HCT116 (cell line): Measurements from ENCODE around the gene RHOH. TPM values are rescaled to one million over a fixed set of nuclear protein-coding genes. Genes with fewer than 3 reads are reported as not detected.

Experiments used
- ATAC-seq: fragments of 200-7000 bp; cut with Tn5 transposase; 2 replicates; pipeline ENCODE4 v1.9.1; 2020; ENCODE audit warnings: mild to moderate bottlenecking, moderate library complexity
- BruUV-seq: library from RNA; stranded (reverse); fragments of 400-500 nt; replicated peaks from 2 replicates; lab custom pipeline; 2021; lab: Mats Ljungman, UMichigan
- CTCF ChIA-PET: fragments of 300-600 bp; sonication (Branson Sonifier 250); formaldehyde crosslinking; loops from one replicate; lab custom pipeline; 2021; ENCODE audit warnings: antibody characterized with exemption; lab: Charles Lee
- POLR2A ChIA-PET: fragments of 300-600, 350-600 bp; sonication (Branson Sonifier 250); formaldehyde crosslinking; loops from one replicate; lab custom pipeline; 2021; ENCODE audit warnings: antibody characterized with exemption; lab: Charles Lee
- RAD21 ChIA-PET, 2 experiments: fragments of 300-600 bp; sonication (Branson Sonifier 250); formaldehyde crosslinking; loops; one replicate each; lab custom pipeline; 2023; ENCODE audit warnings: low total read pairs in 2 of 2; ENCODE audit not compliant: uncharacterized antibody in 2 of 2, unreplicated experiment in 2 of 2, low non-redundant PET in 1 of 2; lab: Charles Lee
- DNase-seq: peaks from one replicate; pipeline ENCODE4 v3.0.0-alpha.2; 2010; ENCODE audit warnings: low read depth, low spot score
- H2AFZ ChIP-seq: fragments of 200-600 bp; shearing (Covaris generic), sonication (generic); 2 replicates; pipeline ENCODE4 v1.6.1; 2017; ENCODE audit warnings: low read depth, mixed run types, mixed read lengths, antibody characterized with exemption, low read length; ENCODE audit not compliant: poor library complexity, severe bottlenecking
- H3K27ac ChIP-seq: 2 replicates; pipeline ENCODE4 v1.5.1; 2012; ENCODE audit warnings: low read depth, low read length
- H3K27me3 ChIP-seq: fragments of 200-600 bp; sonication (generic); 2 replicates; pipeline ENCODE4 v1.6.1; 2016; ENCODE audit warnings: mixed run types, low read length, mixed read lengths; ENCODE audit not compliant: insufficient read depth
- H3K36me3 ChIP-seq, 2 experiments: fragments of 200-500 bp in 1 of 2; fragments of 200-600 bp in 1 of 2; sonication (Bioruptor generic) in 1 of 2; sonication (generic) in 1 of 2; 2 replicates each; pipeline versions ENCODE4 v1.5.1 to v1.6.1; 2014 to 2016; ENCODE audit warnings: low read length in 2 of 2, inconsistent platforms in 1 of 2, mixed read lengths in 1 of 2, mixed run types in 1 of 2; ENCODE audit not compliant: insufficient read depth in 2 of 2, control insufficient read depth in 1 of 2
- H3K4me1 ChIP-seq, 2 experiments: fragments of 200-600 bp in 1 of 2; sonication (generic) in 1 of 2; 2 replicates each; pipeline versions ENCODE4 v1.5.1 to v1.6.1; 2012 to 2017; ENCODE audit warnings: low read length in 2 of 2, inconsistent platforms in 1 of 2, mild to moderate bottlenecking in 1 of 2, mixed read lengths in 1 of 2, mixed run types in 1 of 2, moderate library complexity in 1 of 2; ENCODE audit not compliant: insufficient read depth in 2 of 2, control insufficient read depth in 1 of 2
- H3K4me2 ChIP-seq: fragments of 200-600 bp; sonication (generic); 2 replicates; pipeline ENCODE4 v1.6.1; 2017; ENCODE audit warnings: mixed run types, low read length, mixed read lengths
- H3K4me3 ChIP-seq, 2 experiments: fragments of 200-600 bp in 1 of 2; sonication (generic) in 1 of 2; replicated peaks in 1 of 2; 2 replicates each; pipeline ENCODE4 v1.5.1; 2011 to 2016; ENCODE audit warnings: low read length in 2 of 2, control low read depth in 1 of 2, low read depth in 1 of 2, mild to moderate bottlenecking in 1 of 2, mixed read lengths in 1 of 2, mixed run types in 1 of 2
- H3K79me2 ChIP-seq: fragments of 200-600 bp; sonication (generic); 2 replicates; pipeline ENCODE4 v1.6.1; 2017; ENCODE audit warnings: mild to moderate bottlenecking, mixed run types, low read length, moderate library complexity, mixed read lengths; ENCODE audit not compliant: insufficient read depth
- H3K9ac ChIP-seq: fragments of 200-600 bp; sonication (generic); 2 replicates; pipeline ENCODE4 v1.6.1; 2016; ENCODE audit warnings: low read length, mixed read lengths
- H3K9me2 ChIP-seq: fragments of 200-600 bp; sonication (generic), shearing (Covaris generic); 2 replicates; pipeline ENCODE4 v1.6.1; 2017; ENCODE audit warnings: mixed run types, mild to moderate bottlenecking, moderate library complexity; ENCODE audit not compliant: insufficient read depth
- H3K9me3 ChIP-seq, 2 experiments: fragments of 200-500 bp in 1 of 2; fragments of 200-600 bp in 1 of 2; sonication (Bioruptor generic) in 1 of 2; sonication (generic) in 1 of 2; 2 replicates each; pipeline ENCODE4 v1.6.1; 2014 to 2017; ENCODE audit warnings: low read length in 2 of 2, mixed read lengths in 2 of 2, inconsistent platforms in 1 of 2, low read depth in 1 of 2, mild to moderate bottlenecking in 1 of 2, mixed run types in 1 of 2, moderate library complexity in 1 of 2; ENCODE audit not compliant: control insufficient read depth in 1 of 2, insufficient read depth in 1 of 2
- H4K20me1 ChIP-seq: fragments of 200-600 bp; sonication (generic), shearing (Covaris generic); 2 replicates; pipeline ENCODE4 v1.6.1; 2017; ENCODE audit warnings: mixed run types, mild to moderate bottlenecking, moderate library complexity; ENCODE audit not compliant: insufficient read depth
- CBX3 ChIP-seq: IDR thresholded peaks from 2 replicates; pipeline ENCODE4 v1.6.1; 2012; ENCODE audit warnings: low read depth
- CEBPB ChIP-seq: IDR thresholded peaks from 2 replicates; pipeline ENCODE4 v1.6.1; 2012; ENCODE audit warnings: low read depth
- EGR1 ChIP-seq: IDR thresholded peaks from 2 replicates; pipeline ENCODE4 v1.6.1; 2012; ENCODE audit warnings: low read depth
- ELF1 ChIP-seq: IDR thresholded peaks from 2 replicates; pipeline ENCODE4 v1.6.1; 2012; ENCODE audit warnings: low read depth, borderline replicate concordance
- EZH2 ChIP-seq: fragments of 200-600 bp; sonication (generic); IDR thresholded peaks from 2 replicates; pipeline ENCODE4 v1.6.1; 2017; ENCODE audit warnings: antibody characterized with exemption, mixed run types
- EZH2phosphoT487 ChIP-seq: fragments of 200-600 bp; IDR thresholded peaks from 2 replicates; pipeline ENCODE4 v1.6.1; 2018; ENCODE audit warnings: antibody characterized with exemption, borderline replicate concordance
- FOSL1 ChIP-seq: IDR thresholded peaks from 2 replicates; pipeline ENCODE4 v1.6.1; 2012; ENCODE audit warnings: low read depth
- JUND ChIP-seq: IDR thresholded peaks from 2 replicates; pipeline ENCODE4 v1.6.1; 2012
- SRF ChIP-seq: IDR thresholded peaks from 2 replicates; pipeline ENCODE4 v1.6.1; 2012; ENCODE audit warnings: low read depth
- ZBTB33 ChIP-seq: IDR thresholded peaks from 2 replicates; pipeline ENCODE4 v1.6.1; 2011; ENCODE audit warnings: mild to moderate bottlenecking, low read length, moderate library complexity; ENCODE audit not compliant: insufficient replicate concordance; ENCODE audit errors: extremely low read depth
- ZFX ChIP-seq: fragments of 450-650 bp; IDR thresholded peaks from 2 replicates; pipeline ENCODE4 v1.6.1; 2017
- ZNF274 ChIP-seq: fragments of 200-500 bp; sonication (Bioruptor generic); IDR thresholded peaks from 2 replicates; pipeline ENCODE4 v1.6.1; 2014; ENCODE audit warnings: mild to moderate bottlenecking, low read depth, low read length, inconsistent platforms
- intact Hi-C: fragments of 100-400 bp; cut with micrococcal nuclease; formaldehyde crosslinking; loops from 2 replicates; pipeline ENCODE4 v1.10.0; 2022
- total RNA-seq: library from RNA; stranded (reverse); gene quantifications from one replicate; pipeline ENCODE4 v1.2.1, GENCODE V29; 2021; ENCODE audit not compliant: unreplicated experiment

Gene RHOH
- total RNA-seq, 1 experiment from 2014 or later: 0.74 TPM

DNA sequence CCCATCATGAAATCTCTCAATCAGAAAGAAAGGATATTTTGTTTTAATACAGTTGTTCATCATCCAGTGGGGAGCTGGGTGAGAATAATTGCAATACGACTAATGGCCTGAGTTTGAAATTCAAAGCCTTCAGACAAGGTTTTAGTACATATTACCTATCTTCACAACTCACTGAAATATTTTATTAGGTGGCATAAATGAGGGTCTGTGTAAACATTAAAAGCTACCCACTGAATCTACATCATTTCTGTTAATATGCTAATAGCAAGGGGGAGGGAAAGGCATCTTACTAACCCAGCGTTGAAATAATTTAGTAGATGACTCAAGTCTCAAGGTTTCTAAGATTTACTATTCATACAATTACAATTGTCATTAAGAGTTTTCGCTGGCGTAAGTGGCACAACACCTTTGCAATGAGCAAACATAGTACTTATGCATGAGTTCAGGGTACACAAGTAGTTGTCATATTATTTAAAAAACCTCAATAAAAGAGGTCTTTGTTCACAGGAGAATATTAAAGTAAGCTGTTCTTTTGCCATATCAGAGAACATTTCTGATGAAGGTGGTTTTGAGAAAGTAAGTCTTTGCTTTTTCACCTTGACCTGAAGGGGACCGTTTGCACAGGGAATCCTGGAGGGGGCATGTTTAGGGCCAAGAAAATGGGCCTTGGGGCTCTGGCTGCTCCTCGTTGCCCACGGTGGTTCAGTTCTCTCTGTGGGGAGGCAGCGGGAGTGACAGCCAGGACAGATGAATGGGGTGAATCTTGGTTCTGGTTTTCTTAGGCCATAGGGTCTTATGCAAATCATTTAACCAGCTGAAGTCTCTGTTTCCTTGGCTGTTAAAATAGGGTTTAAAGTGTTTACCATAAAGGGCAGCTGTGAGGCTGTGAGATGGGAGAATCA lies 4.5 kb upstream of the RHOH start:
- no peaks in the 10 kb centered on the region for H3K9me3 ChIP-seq
- DNase-seq (no peak), ATAC-seq (no peak)
- H3K4me1 ChIP-seq: no peaks in the 10 kb centered on the region
- TF ChIP-seq SRF (no peak), ZNF274 (no peak), CEBPB (no peak), JUND (no peak), FOSL1 (no peak), EZH2 (no peak), EZH2phosphoT487 (no peak), ELF1 (no peak), ZFX (no peak), EGR1 (no peak), ZBTB33 (no peak), CBX3 (no peak)
- H3K36me3 ChIP-seq: no peaks in the 10 kb centered on the region
- no peak overlapping the region for H2AFZ ChIP-seq
- no peak overlapping the region for H3K27ac ChIP-seq
- H3K79me2 ChIP-seq: no peaks in the 10 kb centered on the region
- BruUV-seq: no TSS peak
- H3K27me3 ChIP-seq: no peaks in the 10 kb centered on the region
- ChIA-PET RAD21 (interaction anchor here in 1 of 2 experiments (0.7 kb wide), 1 partner anchor 115 kb away, joined by 3 read pairs; no protein-coding TSS in a partner anchor), CTCF (no interaction called here), POLR2A (no interaction called here)
- H3K4me2 ChIP-seq: no peak overlapping the region
- no peaks in the 10 kb centered on the region for H4K20me1 ChIP-seq
- H3K9ac ChIP-seq: no peak overlapping the region
- H3K9me2 ChIP-seq: no peaks in the 10 kb centered on the region
- no peak overlapping the region for H3K4me3 ChIP-seq
- intact Hi-C loops: no loop called here
